K562 (cell line): ENCODE results near the gene MAP3K20. TPM values are rescaled to one million over a fixed set of nuclear protein-coding genes. Genes with fewer than 3 reads are reported as not detected.

Experiments
- ATAC-seq: fragments of 200-7000 bp; cut with Tn5 transposase; 3 replicates; pipeline ENCODE4 v1.9.1; 2020; ENCODE audit warnings: moderate library complexity
- BruUV-seq: library from RNA; stranded (reverse); fragments of 400-500 nt; replicated peaks from 2 replicates; lab custom pipeline; 2021; lab: Mats Ljungman, UMichigan
- CTCF ChIA-PET: fragments of 300-600 bp; formaldehyde crosslinking; extraction: SDS; loops from one replicate; lab custom pipeline; 2021; ENCODE audit warnings: low intra/inter-chr PET ratio; lab: Yijun Ruan, JAX
- POLR2A ChIA-PET: fragments of 300-600, 350-650 bp; sonication (Branson Sonifier 250); formaldehyde crosslinking; extraction: SDS; loops from one replicate; lab custom pipeline; 2021; ENCODE audit warnings: antibody characterized with exemption, inconsistent platforms; lab: Yijun Ruan, JAX
- DNase-seq, 4 experiments: peaks; one replicate each; pipeline versions ENCODE4 v3.0.0 to v3.0.0-alpha.2; 2011 to 2018; ENCODE audit warnings: low spot score in 3 of 4, mixed read lengths in 3 of 4; ENCODE audit errors: extremely low read depth in 1 of 4
- FAIRE-seq: peaks from 2 replicates; lab custom pipeline; 2011; peaks lifted over from hg19 to GRCh38; lab: Jason Lieb, UNC
- H2AFZ ChIP-seq: 2 replicates; pipeline ENCODE4 v1.6.0; 2011; ENCODE audit warnings: low read depth, low read length, control low read depth, inconsistent platforms
- H3K27ac ChIP-seq: fragments of 200-600 bp; 3 replicates; pipeline ENCODE4 v1.8.0; 2011; ENCODE audit warnings: low read depth, mild to moderate bottlenecking, control low read depth, inconsistent platforms, low read length, moderate library complexity, mixed read lengths; ENCODE audit errors: extremely low read depth
- H3K27me3 ChIP-seq, 2 experiments: fragments of 300-600 bp in 1 of 2; 2 replicates in 1 of 2; 3 replicates in 1 of 2; pipeline versions ENCODE4 v1.6.0 to v1.8.0; 2011; ENCODE audit warnings: inconsistent platforms in 2 of 2, low read length in 2 of 2, mild to moderate bottlenecking in 1 of 2, mixed read lengths in 1 of 2, moderate library complexity in 1 of 2; ENCODE audit not compliant: control insufficient read depth in 2 of 2, insufficient read depth in 2 of 2
- H3K36me3 ChIP-seq: fragments of 300-600 bp; 3 replicates; pipeline ENCODE4 v1.8.0; 2011; ENCODE audit warnings: mild to moderate bottlenecking, low read length, inconsistent platforms; ENCODE audit not compliant: control insufficient read depth, insufficient read depth
- H3K4me1 ChIP-seq, 2 experiments: fragments of 200-600 bp in 1 of 2; replicated peaks in 1 of 2; 2 replicates in 1 of 2; 3 replicates in 1 of 2; pipeline versions ENCODE4 v1.5.1 to v1.8.0; 2011; ENCODE audit warnings: inconsistent platforms in 2 of 2, low read length in 2 of 2, mild to moderate bottlenecking in 1 of 2, mixed read lengths in 1 of 2, moderate library complexity in 1 of 2; ENCODE audit not compliant: control insufficient read depth in 2 of 2, insufficient read depth in 2 of 2
- H3K4me2 ChIP-seq: 2 replicates; pipeline ENCODE4 v1.6.1; 2011; ENCODE audit warnings: low read length, control low read depth, inconsistent platforms, mixed read lengths; ENCODE audit not compliant: insufficient read depth
- H3K4me3 ChIP-seq: fragments of 200-600 bp; sonication (generic), shearing (Covaris generic); 2 replicates; pipeline ENCODE4 v1.5.1; 2016; ENCODE audit warnings: control low read depth, inconsistent platforms
- H3K79me2 ChIP-seq: fragments of 200-600 bp; 3 replicates; pipeline ENCODE4 v1.8.0; 2011; ENCODE audit warnings: low read length, inconsistent platforms; ENCODE audit not compliant: control insufficient read depth, insufficient read depth
- H3K9ac ChIP-seq, 2 experiments: 2 replicates each; pipeline versions ENCODE4 v1.6.0 to v1.6.1; 2011; ENCODE audit warnings: low read depth in 2 of 2, low read length in 2 of 2, control low read depth in 1 of 2, inconsistent platforms in 1 of 2, mild to moderate bottlenecking in 1 of 2, mixed read lengths in 1 of 2; ENCODE audit not compliant: insufficient read depth in 1 of 2
- H3K9me1 ChIP-seq: one replicate; pipeline ENCODE4 v1.6.0; 2011; ENCODE audit warnings: inconsistent platforms, mild to moderate bottlenecking, low read length, moderate library complexity; ENCODE audit not compliant: control insufficient read depth, insufficient read depth
- H3K9me3 ChIP-seq: replicated peaks from 2 replicates; pipeline ENCODE4 v1.5.1; 2011; ENCODE audit warnings: low read depth, low read length, inconsistent platforms; ENCODE audit not compliant: control insufficient read depth, insufficient read depth
- H4K20me1 ChIP-seq: replicated peaks from 2 replicates; pipeline ENCODE4 v1.6.1; 2011; ENCODE audit warnings: low read length, inconsistent platforms, mixed read lengths; ENCODE audit not compliant: control insufficient read depth, insufficient read depth
- ARID1B ChIP-seq: fragments of 450-650 bp; IDR thresholded peaks from 2 replicates; pipeline ENCODE4 v1.6.1; 2016; ENCODE audit warnings: antibody characterized with exemption, mild to moderate bottlenecking, inconsistent platforms
- MTF1 ChIP-seq: fragments of 250-450 bp; sonication (Bioruptor Pico); IDR thresholded peaks from 2 replicates; pipeline ENCODE4 v1.9.0; 2021; ENCODE audit warnings: moderate library complexity, mild to moderate bottlenecking, inconsistent platforms, borderline replicate concordance
- PHB2 ChIP-seq: fragments of 450-650 bp; IDR thresholded peaks from 2 replicates; pipeline ENCODE4 v1.6.1; 2017; ENCODE audit warnings: low read depth
- RBM15 ChIP-seq: fragments of 200-400 bp; formaldehyde crosslinking; IDR thresholded peaks from 2 replicates; pipeline ENCODE4 v1.6.1; 2018; ENCODE audit warnings: mild to moderate bottlenecking, low read length, moderate library complexity; ENCODE audit not compliant: insufficient read depth
- SIX5 ChIP-seq, 2 experiments: IDR thresholded peaks; 2 replicates each; pipeline ENCODE4 v1.6.1; 2011; ENCODE audit warnings: low read length in 2 of 2, borderline replicate concordance in 1 of 2, low read depth in 1 of 2, mild to moderate bottlenecking in 1 of 2, moderate library complexity in 1 of 2; ENCODE audit not compliant: insufficient read depth in 1 of 2
- WGBS: fragments of 100-300 bp; shearing (Covaris generic); methylation state at CpG from one replicate; pipeline ENCODE4 v1.1.6; 2016; ENCODE audit warnings: low coverage, mixed read lengths; ENCODE audit not compliant: insufficient coverage; ENCODE audit errors: missing lambda C conversion rate; 5-methylcytosine and 5-hydroxymethylcytosine counted together
- in situ Hi-C: fragments of 300-500 bp; cut with MboI; formaldehyde crosslinking; loops from 4 replicates; pipeline ENCODE4 v1.15.0; 2018; ENCODE audit warnings: inconsistent platforms, mixed read lengths
- intact Hi-C: fragments of 100-400 bp; cut with micrococcal nuclease; formaldehyde crosslinking; loops from 2 replicates; pipeline ENCODE4 v1.14.2; 2022
- polyA plus RNA-seq, 8 experiments: library from polyadenylated mRNA; depleted of rRNA in 4 of 8; stranded (reverse) in 5 of 8; unstranded in 3 of 8; fragments of >200 nt; fragmentation: Nextera tagmentation in 2 of 8; fragmentation: Illumina TruSeq in 1 of 8; extraction: Ambion mirVana in 2 of 8; extraction: Trizol in 1 of 8; gene quantifications; 2 replicates each; pipeline versions ENCODE4 v1.2.1 to v1.2.3, GENCODE V29; 2011 to 2014; ENCODE audit warnings: inconsistent platforms in 1 of 8, missing spikeins in 1 of 8
- total RNA-seq, 7 experiments: library from RNA; depleted of rRNA in 6 of 7; stranded (reverse); fragments of >200 nt in 6 of 7; fragmentation: Illumina TruSeq in 2 of 7; extraction: Trizol in 2 of 7; gene quantifications; 2 replicates each; pipeline versions ENCODE4 v1.2.1 to v1.2.3, GENCODE V29; 2011 to 2021; ENCODE audit warnings: low replicate concordance in 1 of 7
- TF ChIP-seq, protein P1 (sequence below): fragments of 450-650 bp; IDR thresholded peaks from 2 replicates; pipeline ENCODE4 v1.6.1; 2018; ENCODE audit warnings: mild to moderate bottlenecking, low read depth; ENCODE audit not compliant: partially characterized antibody
- TF ChIP-seq, protein P2 (sequence below): fragments of 450-650 bp; formaldehyde crosslinking; IDR thresholded peaks from 2 replicates; pipeline ENCODE4 v1.4.0; 2020; ENCODE audit warnings: mild to moderate bottlenecking, moderate library complexity

Gene MAP3K20
- total and polyA plus RNA-seq, 9 of the 15 experiments (the other 6 are each of a cell fraction or from before 2014, with no cell fraction given) = 9.8 to 34.2 (median 27.3) TPM

DNA sequence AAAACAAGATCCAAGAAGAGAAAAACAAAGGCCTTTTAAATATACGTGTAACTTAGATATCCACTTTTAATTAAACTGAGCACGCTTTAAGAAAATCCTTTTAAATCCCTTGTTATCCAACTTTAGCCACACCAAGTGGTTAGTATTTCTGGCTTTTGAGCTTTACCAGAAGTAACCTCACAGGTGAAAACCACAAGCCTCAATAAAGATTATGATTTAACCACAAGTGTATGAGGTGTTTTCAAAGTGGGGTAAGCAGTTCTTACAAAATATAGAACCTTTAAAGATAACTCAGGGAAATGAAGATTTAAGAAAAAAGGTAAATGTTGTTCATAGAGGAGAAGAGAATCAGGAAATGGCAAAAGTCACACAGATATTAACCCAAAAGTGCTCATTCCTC, 220.6 kb downstream of the MAP3K20 start:
- DNase-seq = no peak
- Histone ChIP-seq H3K4me3 (no peak overlapping the region), H3K4me2 (no peak overlapping the region), H3K79me2 (no peaks in the 10 kb centered on the region), H3K9me3 (peaks cover 39% of the 10 kb centered on the region), H3K27me3 (no peaks in the 10 kb centered on the region), H3K27ac (no peak overlapping the region), H4K20me1 (no peaks in the 10 kb centered on the region), H2AFZ (no peak overlapping the region), H3K36me3 (no peaks in the 10 kb centered on the region), H3K9ac (no peak overlapping the region), H3K4me1 (peaks cover 4 to 8% of the 10 kb centered on the region in 2 experiments; a peak in 2 of 5 replicates), H3K9me1 (no peaks in the 10 kb centered on the region)
- TF ChIP-seq PHB2 (no peak), MTF1 (CRISPR knock-in tag) (no peak), SIX5 (IDR thresholded peaks at IDR 0.05; ENCODE audit: borderline replicate concordance in 1 of 2, insufficient read depth in 1 of 2, low read depth in 1 of 2, low read length in 2 of 2) (no peak), RBM15 (no peak), ARID1B (no peak)
- TF ChIP-seq, protein P1, sequence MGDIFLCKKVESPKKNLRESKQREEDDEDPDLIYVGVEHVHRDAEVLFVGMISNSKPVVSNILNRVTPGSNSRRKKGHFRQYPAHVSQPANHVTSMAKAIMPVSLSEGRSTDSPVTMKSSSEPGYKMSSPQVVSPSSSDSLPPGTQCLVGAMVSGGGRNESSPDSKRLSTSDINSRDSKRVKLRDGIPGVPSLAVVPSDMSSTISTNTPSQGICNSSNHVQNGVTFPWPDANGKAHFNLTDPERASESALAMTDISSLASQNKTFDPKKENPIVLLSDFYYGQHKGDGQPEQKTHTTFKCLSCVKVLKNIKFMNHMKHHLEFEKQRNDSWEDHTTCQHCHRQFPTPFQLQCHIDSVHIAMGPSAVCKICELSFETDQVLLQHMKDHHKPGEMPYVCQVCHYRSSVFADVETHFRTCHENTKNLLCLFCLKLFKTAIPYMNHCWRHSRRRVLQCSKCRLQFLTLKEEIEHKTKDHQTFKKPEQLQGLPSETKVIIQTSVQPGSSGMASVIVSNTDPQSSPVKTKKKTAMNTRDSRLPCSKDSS = no peak
- TF ChIP-seq, protein P2, sequence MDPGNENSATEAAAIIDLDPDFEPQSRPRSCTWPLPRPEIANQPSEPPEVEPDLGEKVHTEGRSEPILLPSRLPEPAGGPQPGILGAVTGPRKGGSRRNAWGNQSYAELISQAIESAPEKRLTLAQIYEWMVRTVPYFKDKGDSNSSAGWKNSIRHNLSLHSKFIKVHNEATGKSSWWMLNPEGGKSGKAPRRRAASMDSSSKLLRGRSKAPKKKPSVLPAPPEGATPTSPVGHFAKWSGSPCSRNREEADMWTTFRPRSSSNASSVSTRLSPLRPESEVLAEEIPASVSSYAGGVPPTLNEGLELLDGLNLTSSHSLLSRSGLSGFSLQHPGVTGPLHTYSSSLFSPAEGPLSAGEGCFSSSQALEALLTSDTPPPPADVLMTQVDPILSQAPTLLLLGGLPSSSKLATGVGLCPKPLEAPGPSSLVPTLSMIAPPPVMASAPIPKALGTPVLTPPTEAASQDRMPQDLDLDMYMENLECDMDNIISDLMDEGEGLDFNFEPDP (CRISPR knock-in tag) = no peak
- ATAC-seq = no peak
- in situ Hi-C loops (no loop called here), intact Hi-C loops (no loop called here)
- no peak for FAIRE-seq
- 26% methylated on average over 2 of the region's 2 CpGs for WGBS
- no TSS peak for BruUV-seq
- ChIA-PET CTCF (no interaction called here), POLR2A (no interaction called here)
